HepG2 (cell line): Measurements from ENCODE around the gene PTPRC.

ENCODE experiments used
- ATF1 ChIP-seq: IDR thresholded peaks from 2 replicates; pipeline ENCODE4 v1.6.1; 2016; ENCODE audit warnings: mild to moderate bottlenecking, control low read depth
- BHLHE40 ChIP-seq: IDR thresholded peaks from 2 replicates; pipeline ENCODE4 v1.6.1; 2011; ENCODE audit warnings: low read length, improper control_type of control experiment
- CTCF ChIP-seq: sonication (generic); formaldehyde crosslinking; IDR thresholded peaks from 2 replicates; pipeline ENCODE4 v1.5.0; 2020; ENCODE audit warnings: mild to moderate bottlenecking, missing genetic modification reagents, moderate library complexity
- FOXA3 ChIP-seq: IDR thresholded peaks from 2 replicates; pipeline ENCODE4 v1.6.1; 2016; ENCODE audit warnings: missing genetic modification reagents, missing compliant biosample characterization
- JUN ChIP-seq: sonication (generic); formaldehyde crosslinking; IDR thresholded peaks from 2 replicates; pipeline ENCODE4 v1.4.0; 2020; ENCODE audit warnings: mild to moderate bottlenecking, missing genetic modification reagents
- MTA1 ChIP-seq: sonication (generic); formaldehyde crosslinking; IDR thresholded peaks from 2 replicates; pipeline ENCODE4 v1.4.0; 2020; ENCODE audit warnings: missing genetic modification reagents, mild to moderate bottlenecking, borderline replicate concordance
- PITX1 ChIP-seq: sonication (generic); formaldehyde crosslinking; IDR thresholded peaks from 2 replicates; pipeline ENCODE4 v1.5.1; 2020; ENCODE audit warnings: mild to moderate bottlenecking, missing genetic modification reagents
- POLR2AphosphoS5 ChIP-seq: IDR thresholded peaks from 2 replicates; pipeline ENCODE4 v1.6.1; 2012; ENCODE audit warnings: low read depth, low read length
- RFX5 ChIP-seq: IDR thresholded peaks from 2 replicates; pipeline ENCODE4 v1.6.1; 2011; ENCODE audit warnings: low read depth, low read length, improper control_type of control experiment
- SRSF4 ChIP-seq: fragments of 200-400 bp; formaldehyde crosslinking; IDR thresholded peaks from one replicate; pipeline ENCODE4 v1.6.1; 2018; ENCODE audit warnings: mild to moderate bottlenecking, low read depth, low read length, moderate library complexity; ENCODE audit not compliant: poor library complexity, severe bottlenecking
- THAP8 ChIP-seq: sonication (generic); formaldehyde crosslinking; IDR thresholded peaks from 2 replicates; pipeline ENCODE4 v1.5.1; 2020; ENCODE audit warnings: missing genetic modification reagents, mild to moderate bottlenecking, borderline replicate concordance
- ZNF264 ChIP-seq: sonication (generic); formaldehyde crosslinking; IDR thresholded peaks from 2 replicates; pipeline ENCODE4 v1.4.0; 2020; ENCODE audit warnings: missing genetic modification reagents
- ZNF503 ChIP-seq: sonication (generic); formaldehyde crosslinking; IDR thresholded peaks from 2 replicates; pipeline ENCODE4 v1.4.0; 2020; ENCODE audit warnings: missing genetic modification reagents
- ZNF792 ChIP-seq: IDR thresholded peaks from 2 replicates; pipeline ENCODE4 v1.6.1; 2016

GRCh38 chr1:198679535-198680173, 40.8 kb downstream of the PTPRC start:
- no peak for TF ChIP-seq THAP8 (CRISPR knock-in tag)
- no peak for TF ChIP-seq JUN (CRISPR knock-in tag)
- no peak for TF ChIP-seq SRSF4
- TF ChIP-seq ATF1: no peak
- TF ChIP-seq CTCF (CRISPR knock-in tag): no peak
- no peak for TF ChIP-seq MTA1 (CRISPR knock-in tag)
- no peak for TF ChIP-seq POLR2AphosphoS5
- TF ChIP-seq PITX1 (CRISPR knock-in tag): no peak
- TF ChIP-seq RFX5: no peak
- TF ChIP-seq ZNF792 (CRISPR knock-in tag): no peak
- no peak for TF ChIP-seq ZNF264 (CRISPR knock-in tag)
- TF ChIP-seq BHLHE40: no peak
- no peak for TF ChIP-seq FOXA3 (CRISPR knock-in tag)
- no peak for TF ChIP-seq ZNF503 (CRISPR knock-in tag)
